Ascending aorta (tissue), 2 donors: ENCODE data around the gene INTS7. TPM values are rescaled to one million over a fixed set of nuclear protein-coding genes. Genes with fewer than 3 reads are reported as not detected.

Experiments used
- DNase-seq, 2 donors: peaks; one replicate each; pipeline ENCODE4 v3.0.0-alpha.2; 2019; ENCODE audit warnings: low spot score in 2 of 2
- H3K27ac ChIP-seq, 2 donors: fragments of 200-600 bp; sonication (generic); one replicate each; pipeline ENCODE4 v1.5.1; 2016 to 2017; ENCODE audit warnings: mild to moderate bottlenecking in 1 of 2
- H3K27me3 ChIP-seq: fragments of 200-600 bp; sonication (generic); one replicate; pipeline ENCODE4 v1.5.1; 2017
- H3K36me3 ChIP-seq, 2 donors: fragments of 200-600 bp; sonication (generic); one replicate each; pipeline ENCODE4 v1.5.1; 2016
- H3K4me1 ChIP-seq, 2 donors: fragments of 200-600 bp; sonication (generic); one replicate each; pipeline ENCODE4 v1.5.1; 2016 to 2017; ENCODE audit warnings: mild to moderate bottlenecking in 1 of 2
- H3K4me3 ChIP-seq, 2 donors: fragments of 200-600 bp; sonication (generic); one replicate each; pipeline ENCODE4 v1.5.1; 2016 to 2017; ENCODE audit warnings: mild to moderate bottlenecking in 1 of 2
- H3K9me3 ChIP-seq, 2 donors: fragments of 200-600 bp; sonication (generic); one replicate each; pipeline ENCODE4 v1.5.1; 2016
- CTCF ChIP-seq, 3 experiments: fragments of 200-600 bp in 2 of 3; fragments of 450-650 bp in 1 of 3; sonication (generic) in 2 of 3; IDR thresholded peaks; one replicate each; pipeline ENCODE4 v1.5.1; 2016 to 2019; ENCODE audit warnings: antibody characterized with exemption in 3 of 3, mild to moderate bottlenecking in 1 of 3, moderate library complexity in 1 of 3
- intact Hi-C: fragments of 100-400 bp; cut with DNase I; formaldehyde crosslinking; loops from one replicate; pipeline ENCODE4 v1.15.1; 2023
- total RNA-seq: library from RNA; depleted of rRNA; stranded (reverse); fragments of >200 nt; gene quantifications from one replicate; pipeline ENCODE4 v1.1.0, GENCODE V29; 2016

INTS7 gene
- total RNA-seq, 1 donor from 2014 or later = 10.5 TPM

- Histone ChIP-seq H3K9me3 (no peaks in the 10 kb centered on the region), H3K4me3 (no peak overlapping the region), H3K27ac (no peak overlapping the region), H3K27me3 (no peaks in the 10 kb centered on the region), H3K4me1 (no peaks in the 10 kb centered on the region), H3K36me3 (no peaks in the 10 kb centered on the region)
- DNase-seq = no peak
- peak; percentile 45 to 64 (median 59) for TF ChIP-seq CTCF (IDR thresholded peaks at IDR 0.05)
- intact Hi-C loops = loop anchor here (2.0 kb wide), 1 partner anchor 390 kb away; no protein-coding TSS in a partner anchor
Measured at GRCh38 chr1:212062832-212063438, 27.6 kb upstream of the INTS7 start.

GRCh38 chr1:212060632-212061472, 25.5 kb upstream of the INTS7 start:
- Histone ChIP-seq H3K4me1 (no peaks in the 10 kb centered on the region), H3K4me3 (no peak overlapping the region), H3K36me3 (no peaks in the 10 kb centered on the region), H3K27ac (no peak overlapping the region), H3K9me3 (no peaks in the 10 kb centered on the region), H3K27me3 (no peaks in the 10 kb centered on the region)
- no peak for DNase-seq
- intact Hi-C loops = no loop called here
- no peak for TF ChIP-seq CTCF (IDR thresholded peaks at IDR 0.05)

- no peak overlapping the region for H3K27ac ChIP-seq
- no peaks in the 10 kb centered on the region for H3K36me3 ChIP-seq
- H3K9me3 ChIP-seq = no peaks in the 10 kb centered on the region
- TF ChIP-seq CTCF (IDR thresholded peaks at IDR 0.05) = no peak
- no peaks in the 10 kb centered on the region for H3K4me1 ChIP-seq
- no peaks in the 10 kb centered on the region for H3K27me3 ChIP-seq
- no peak overlapping the region for H3K4me3 ChIP-seq
- DNase-seq = no peak
- intact Hi-C loops = no loop called here
Measured at GRCh38 chr1:212055333-212055732, 20.0 kb upstream of the INTS7 start.

GRCh38 chr1:212053993-212054392, 18.6 kb upstream of the INTS7 start:
- no peak for TF ChIP-seq CTCF (IDR thresholded peaks at IDR 0.05)
- no peak for DNase-seq
- H3K27me3 ChIP-seq = no peaks in the 10 kb centered on the region
- H3K4me3 ChIP-seq = no peak overlapping the region
- H3K36me3 ChIP-seq = no peaks in the 10 kb centered on the region
- H3K27ac ChIP-seq = no peak overlapping the region
- intact Hi-C loops = no loop called here
- H3K9me3 ChIP-seq = no peaks in the 10 kb centered on the region
- no peaks in the 10 kb centered on the region for H3K4me1 ChIP-seq

- no peaks in the 10 kb centered on the region for H3K36me3 ChIP-seq
- H3K27me3 ChIP-seq = no peaks in the 10 kb centered on the region
- H3K9me3 ChIP-seq = no peaks in the 10 kb centered on the region
- DNase-seq = no peak
- no peak overlapping the region for H3K27ac ChIP-seq
- H3K4me1 ChIP-seq = no peaks in the 10 kb centered on the region
- intact Hi-C loops = no loop called here
- no peak overlapping the region for H3K4me3 ChIP-seq
- TF ChIP-seq CTCF (IDR thresholded peaks at IDR 0.05) = no peak
Measured at GRCh38 chr1:212045981-212046380, 10.6 kb upstream of the INTS7 start.
